Kidney epithelial cell (primary cell): ENCODE data around the gene PFKL. TPM values are rescaled to one million over a fixed set of nuclear protein-coding genes. Genes with fewer than 3 reads are reported as not detected.

ENCODE experiments used
- DNase-seq: peaks from one replicate; pipeline ENCODE4 v3.0.0-alpha.2; 2010; ENCODE audit warnings: low read depth
- H3K27me3 ChIP-seq: 2 replicates; pipeline ENCODE4 v1.6.0; 2011; ENCODE audit warnings: low read length; ENCODE audit not compliant: control insufficient read depth, insufficient read depth
- H3K36me3 ChIP-seq: 2 replicates; pipeline ENCODE4 v1.5.1; 2011; ENCODE audit warnings: low read length; ENCODE audit not compliant: control insufficient read depth, insufficient read depth
- H3K4me3 ChIP-seq: 2 replicates; pipeline ENCODE4 v1.5.1; 2011; ENCODE audit warnings: low read depth, mild to moderate bottlenecking, control low read depth, low read length
- total RNA-seq: library from RNA; depleted of rRNA; stranded (reverse); fragments of >200 nt; gene quantifications from 2 replicates; pipeline ENCODE4 v1.2.3, GENCODE V29; 2015
- TF ChIP-seq, protein P1 (sequence below): IDR thresholded peaks from 2 replicates; pipeline ENCODE4 v1.5.1; 2011; ENCODE audit warnings: mild to moderate bottlenecking, moderate library complexity, low read length, control low read depth, inconsistent platforms; ENCODE audit not compliant: insufficient read depth, poor library complexity, severe bottlenecking

Gene PFKL
- total RNA-seq, 1 donor from 2014 or later, result 75.8 TPM

DNA sequence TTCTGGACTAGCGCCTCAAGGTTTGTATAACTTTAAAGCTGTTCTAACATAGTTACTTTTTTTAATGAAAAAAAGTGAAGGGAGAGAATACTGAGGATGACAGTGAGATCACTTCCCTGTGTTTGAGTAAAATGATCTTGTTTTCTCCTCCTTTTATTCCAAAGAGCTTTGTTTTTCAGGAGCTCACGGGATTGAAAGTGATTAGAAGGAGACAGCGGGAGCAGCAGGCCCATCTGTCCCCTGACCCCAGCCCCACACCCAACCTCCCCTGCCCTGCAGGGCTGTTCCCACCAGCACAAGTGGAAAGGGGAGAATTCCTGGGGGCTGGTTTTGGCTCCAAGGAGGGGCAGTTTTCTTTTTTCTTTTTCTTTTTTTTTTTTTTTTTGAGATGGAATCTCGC is 36.1 kb upstream of the PFKL start:
- no peak for DNase-seq
- TF ChIP-seq, protein P1, sequence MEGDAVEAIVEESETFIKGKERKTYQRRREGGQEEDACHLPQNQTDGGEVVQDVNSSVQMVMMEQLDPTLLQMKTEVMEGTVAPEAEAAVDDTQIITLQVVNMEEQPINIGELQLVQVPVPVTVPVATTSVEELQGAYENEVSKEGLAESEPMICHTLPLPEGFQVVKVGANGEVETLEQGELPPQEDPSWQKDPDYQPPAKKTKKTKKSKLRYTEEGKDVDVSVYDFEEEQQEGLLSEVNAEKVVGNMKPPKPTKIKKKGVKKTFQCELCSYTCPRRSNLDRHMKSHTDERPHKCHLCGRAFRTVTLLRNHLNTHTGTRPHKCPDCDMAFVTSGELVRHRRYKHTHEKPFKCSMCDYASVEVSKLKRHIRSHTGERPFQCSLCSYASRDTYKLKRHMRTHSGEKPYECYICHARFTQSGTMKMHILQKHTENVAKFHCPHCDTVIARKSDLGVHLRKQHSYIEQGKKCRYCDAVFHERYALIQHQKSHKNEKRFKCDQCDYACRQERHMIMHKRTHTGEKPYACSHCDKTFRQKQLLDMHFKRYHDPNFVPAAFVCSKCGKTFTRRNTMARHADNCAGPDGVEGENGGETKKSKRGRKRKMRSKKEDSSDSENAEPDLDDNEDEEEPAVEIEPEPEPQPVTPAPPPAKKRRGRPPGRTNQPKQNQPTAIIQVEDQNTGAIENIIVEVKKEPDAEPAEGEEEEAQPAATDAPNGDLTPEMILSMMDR, result no peak
- Histone ChIP-seq H3K4me3 (no peak overlapping the region), H3K27me3 (peaks cover 12% of the 10 kb centered on the region), H3K36me3 (no peaks in the 10 kb centered on the region)

DNA sequence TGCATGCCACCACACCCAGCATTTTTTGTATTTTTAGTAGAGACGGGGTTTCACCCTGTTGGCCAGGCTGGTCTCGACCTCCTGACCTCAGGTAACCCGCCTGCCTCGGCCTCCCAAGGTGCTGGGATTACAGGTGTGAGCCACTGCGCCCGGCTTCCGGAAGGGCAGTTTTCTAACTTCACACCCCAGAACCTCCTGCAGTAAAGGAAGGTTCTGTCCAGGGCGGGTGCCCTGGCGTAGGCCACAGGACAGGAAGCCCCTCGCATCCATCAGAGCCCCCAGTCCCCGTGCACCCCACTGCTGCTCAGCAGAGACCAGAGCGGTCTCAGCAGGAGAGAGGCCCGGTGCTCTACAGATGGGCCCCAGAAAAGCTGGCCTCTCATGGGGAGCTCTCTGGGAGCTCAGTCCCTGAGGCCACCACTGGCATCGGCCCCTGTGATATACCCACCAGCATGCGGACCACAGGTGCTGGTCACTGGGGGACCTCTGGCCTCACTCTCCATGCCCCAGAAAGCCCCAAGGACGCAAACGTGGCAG is 34.1 kb upstream of the PFKL start:
- TF ChIP-seq, protein P1, result no peak
- no peak for DNase-seq
- Histone ChIP-seq H3K4me3 (no peak overlapping the region), H3K36me3 (no peaks in the 10 kb centered on the region), H3K27me3 (peaks cover 10% of the 10 kb centered on the region)

DNA sequence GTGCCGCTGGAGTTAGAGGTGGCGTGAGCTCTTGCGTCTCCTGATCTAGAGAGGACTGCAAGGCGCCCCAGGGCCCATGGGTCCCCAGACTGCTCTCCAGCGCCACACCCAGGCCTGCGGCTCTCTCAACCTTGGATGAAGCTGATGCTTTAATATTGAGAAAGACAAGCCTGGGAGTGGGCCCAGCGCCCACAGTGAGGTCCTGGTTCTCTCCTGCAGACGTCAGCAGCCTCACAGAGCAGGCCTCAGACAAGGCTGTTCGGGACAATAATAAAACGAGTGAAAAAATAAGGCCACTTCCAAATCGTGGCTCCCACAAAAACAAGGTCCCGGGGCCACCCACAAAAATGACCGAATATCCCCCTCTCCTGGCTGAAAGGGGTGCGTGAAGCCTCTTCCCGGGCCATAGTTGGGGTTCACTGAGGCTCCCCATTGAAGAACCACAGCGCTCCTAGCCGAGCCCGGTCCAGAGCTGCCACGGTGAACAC is 32.2 kb upstream of the PFKL start:
- no peak for DNase-seq
- TF ChIP-seq, protein P1, result no peak
- H3K4me3 ChIP-seq, result no peak overlapping the region

DNA sequence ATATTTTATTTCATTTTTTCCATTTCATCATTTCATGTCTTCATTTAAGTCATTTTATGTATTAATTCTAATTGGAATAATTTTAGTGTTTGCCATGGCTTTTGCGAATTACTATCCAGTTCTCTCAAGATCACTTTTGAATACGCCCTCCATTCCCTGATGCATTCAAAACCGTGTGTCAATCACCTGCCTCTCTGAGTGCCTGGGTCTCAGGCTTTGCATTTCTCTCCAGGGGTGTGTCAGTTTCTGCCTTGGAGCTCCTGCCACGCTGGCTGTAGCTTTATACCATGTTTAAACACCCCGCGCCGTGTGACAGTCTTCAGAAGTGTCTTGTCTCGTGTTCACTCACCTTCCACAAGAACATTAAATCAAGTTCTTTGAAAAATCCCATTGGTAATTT is 30.8 kb upstream of the PFKL start:
- DNase-seq, result no peak
- TF ChIP-seq, protein P1, result no peak
- Histone ChIP-seq H3K36me3 (no peaks in the 10 kb centered on the region), H3K4me3 (no peak overlapping the region), H3K27me3 (no peaks in the 10 kb centered on the region)

More for the DNA sequence above, 32.2 kb upstream of the PFKL start:
- Histone ChIP-seq H3K36me3 (no peaks in the 10 kb centered on the region), H3K27me3 (peaks cover 5% of the 10 kb centered on the region)

DNA sequence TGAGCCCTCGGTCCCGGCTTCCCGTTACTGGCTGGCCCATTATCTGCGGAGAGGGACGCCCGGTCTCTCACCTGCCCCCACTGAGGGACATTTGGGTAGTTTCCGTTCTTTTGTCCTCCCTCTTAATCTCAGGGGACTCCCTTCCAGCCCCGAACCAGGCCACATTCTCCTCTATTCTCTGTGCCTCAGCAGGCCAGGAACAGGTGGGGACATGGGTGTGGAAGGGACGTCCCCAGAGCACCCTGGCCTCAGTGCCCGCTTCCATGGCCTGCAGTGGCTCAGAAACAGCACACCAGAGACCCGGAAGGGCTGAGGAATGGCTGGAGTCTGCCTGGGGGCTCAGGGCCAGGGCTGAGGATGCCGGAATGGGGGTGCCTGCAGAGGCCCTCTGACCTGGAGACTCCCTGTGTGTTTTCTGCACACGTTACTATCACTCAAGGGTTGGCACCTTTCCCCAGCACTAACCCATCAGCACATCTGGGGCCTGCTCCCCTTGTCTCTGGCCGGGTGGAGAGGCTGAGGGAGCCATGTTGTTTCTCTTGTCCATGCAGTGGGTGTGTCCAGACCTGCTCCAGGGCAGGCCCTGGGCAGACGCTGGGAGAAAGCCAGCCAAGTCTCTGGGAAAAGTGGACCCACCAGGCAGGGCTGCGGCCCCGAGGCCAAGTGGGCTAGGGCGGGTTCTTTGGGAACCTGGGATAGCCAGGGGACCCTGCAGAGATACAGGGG is 28.1 kb upstream of the PFKL start:
- Histone ChIP-seq H3K36me3 (no peaks in the 10 kb centered on the region), H3K4me3 (no peak overlapping the region), H3K27me3 (no peaks in the 10 kb centered on the region)
- DNase-seq, result no peak
- TF ChIP-seq, protein P1, result no peak
